Liver (tissue), 9 donors: ENCODE data around the gene KIF22. TPM values are rescaled to one million over a fixed set of nuclear protein-coding genes. Genes with fewer than 3 reads are reported as not detected.

ENCODE experiments used
- DNase-seq: peaks from one replicate; pipeline ENCODE4 v3.0.0-alpha.2; 2017; ENCODE audit warnings: low spot score
- H3K27ac ChIP-seq, 2 donors: one replicate each; pipeline ENCODE4 v1.7.0; 2013; ENCODE audit warnings: inconsistent platforms in 2 of 2, low read length in 2 of 2, control low read depth in 1 of 2, low read depth in 1 of 2, mild to moderate bottlenecking in 1 of 2
- H3K27me3 ChIP-seq, 4 donors: one replicate each; pipeline versions ENCODE4 v1.6.1 to v1.7.0; 2013; ENCODE audit warnings: low read length in 3 of 4, inconsistent platforms in 1 of 4, mild to moderate bottlenecking in 1 of 4, moderate library complexity in 1 of 4; ENCODE audit not compliant: control insufficient read depth in 4 of 4, insufficient read depth in 4 of 4
- H3K36me3 ChIP-seq, 4 donors: one replicate each; pipeline versions ENCODE4 v1.6.1 to v1.7.0; 2013; ENCODE audit warnings: low read length in 3 of 4, mild to moderate bottlenecking in 3 of 4, low read depth in 1 of 4, moderate library complexity in 1 of 4; ENCODE audit not compliant: control insufficient read depth in 4 of 4, insufficient read depth in 3 of 4
- H3K4me1 ChIP-seq, 4 donors: one replicate each; pipeline versions ENCODE4 v1.6.1 to v1.7.0; 2013; ENCODE audit warnings: low read length in 3 of 4, mild to moderate bottlenecking in 3 of 4, moderate library complexity in 1 of 4; ENCODE audit not compliant: control insufficient read depth in 4 of 4, insufficient read depth in 4 of 4
- H3K4me3 ChIP-seq, 3 donors: one replicate each; pipeline versions ENCODE4 v1.6.1 to v1.7.0; 2013; ENCODE audit warnings: low read length in 3 of 3, control low read depth in 1 of 3, low read depth in 1 of 3, mild to moderate bottlenecking in 1 of 3
- H3K9ac ChIP-seq, 2 donors: one replicate each; pipeline ENCODE4 v1.7.0; 2013; ENCODE audit warnings: low read length in 2 of 2, mild to moderate bottlenecking in 2 of 2, moderate library complexity in 2 of 2, control low read depth in 1 of 2, low read depth in 1 of 2
- H3K9me3 ChIP-seq, 4 donors: one replicate each; pipeline versions ENCODE4 v1.6.1 to v1.7.0; 2013; ENCODE audit warnings: low read length in 3 of 4; ENCODE audit not compliant: control insufficient read depth in 4 of 4
- CTCF ChIP-seq: fragments of 150-350 bp; IDR thresholded peaks from 2 replicates; pipeline ENCODE4 v1.5.1; 2017; ENCODE audit warnings: improper control_type of control experiment, low read depth, low read length; ENCODE audit not compliant: missing input control
- EGR1 ChIP-seq, 2 donors: IDR thresholded peaks; 2 replicates each; pipeline ENCODE4 v1.6.1; 2016 to 2018; ENCODE audit warnings: antibody characterized with exemption in 2 of 2, low read depth in 2 of 2
- FOXA1 ChIP-seq: IDR thresholded peaks from 2 replicates; pipeline ENCODE4 v1.6.1; 2016; ENCODE audit warnings: antibody characterized with exemption
- FOXA2 ChIP-seq: IDR thresholded peaks from 2 replicates; pipeline ENCODE4 v1.6.1; 2016; ENCODE audit warnings: antibody characterized with exemption
- GABPA ChIP-seq, 2 donors: IDR thresholded peaks in 1 of 2; conservative IDR thresholded peaks in 1 of 2; 2 replicates each; pipeline ENCODE4 v1.6.1; 2016; ENCODE audit warnings: antibody characterized with exemption in 2 of 2, mild to moderate bottlenecking in 1 of 2, moderate library complexity in 1 of 2
- HNF4A ChIP-seq, 2 donors: conservative IDR thresholded peaks; 2 replicates each; pipeline ENCODE4 v1.6.1; 2016; ENCODE audit warnings: antibody characterized with exemption in 2 of 2, mild to moderate bottlenecking in 2 of 2
- HNF4G ChIP-seq: IDR thresholded peaks from 2 replicates; pipeline ENCODE4 v1.6.1; 2016; ENCODE audit warnings: antibody characterized with exemption
- JUND ChIP-seq, 2 donors: IDR thresholded peaks; 2 replicates each; pipeline ENCODE4 v1.6.1; 2016; ENCODE audit warnings: antibody characterized with exemption in 2 of 2
- NR2F2 ChIP-seq: IDR thresholded peaks from 2 replicates; pipeline ENCODE4 v1.6.1; 2016; ENCODE audit warnings: antibody characterized with exemption
- RAD21 ChIP-seq, 2 donors: IDR thresholded peaks; 2 replicates each; pipeline ENCODE4 v1.6.1; 2016; ENCODE audit warnings: antibody characterized with exemption in 2 of 2, mild to moderate bottlenecking in 2 of 2
- REST ChIP-seq: IDR thresholded peaks from 2 replicates; pipeline ENCODE4 v1.6.1; 2016; ENCODE audit warnings: antibody characterized with exemption, mild to moderate bottlenecking
- RXRA ChIP-seq, 2 donors: IDR thresholded peaks; 2 replicates each; pipeline ENCODE4 v1.6.1; 2017 to 2018; ENCODE audit warnings: antibody characterized with exemption in 2 of 2, mild to moderate bottlenecking in 1 of 2
- SP1 ChIP-seq: IDR thresholded peaks from 2 replicates; pipeline ENCODE4 v1.6.1; 2018; ENCODE audit warnings: antibody characterized with exemption, mild to moderate bottlenecking
- TAF1 ChIP-seq: conservative IDR thresholded peaks from 2 replicates; pipeline ENCODE4 v1.6.1; 2016; ENCODE audit warnings: antibody characterized with exemption, mild to moderate bottlenecking
- YY1 ChIP-seq: IDR thresholded peaks from 2 replicates; pipeline ENCODE4 v1.6.1; 2016; ENCODE audit warnings: antibody characterized with exemption, mild to moderate bottlenecking
- ZBTB33 ChIP-seq: IDR thresholded peaks from 2 replicates; pipeline ENCODE4 v1.6.1; 2016; ENCODE audit warnings: antibody characterized with exemption
- WGBS: extraction: QIAGEN DNeasy Blood & Tissue Kit; methylation state at CpG from one replicate; pipeline ENCODE4 v1.1.7; 2013; 5-methylcytosine and 5-hydroxymethylcytosine counted together
- polyA plus RNA-seq, 2 donors: library from polyadenylated mRNA; stranded (reverse) in 1 of 2; unstranded in 1 of 2; fragments of 200-250 nt in 1 of 2; fragments of >200 nt in 1 of 2; fragmentation: Nextera tagmentation in 1 of 2; extraction: Ambion mirVana in 1 of 2; gene quantifications; one replicate each; pipeline versions ENCODE4 v1.2.1 to v1.2.3, GENCODE V29; 2013 to 2015
- total RNA-seq, 2 donors: library from RNA; depleted of rRNA; stranded (reverse); fragments of >200 nt; gene quantifications; one replicate each; pipeline ENCODE4 v1.2.3, GENCODE V29; 2014
- TF ChIP-seq, protein P1 (sequence below): IDR thresholded peaks from 2 replicates; pipeline ENCODE4 v1.6.1; 2016; ENCODE audit warnings: antibody characterized with exemption
- TF ChIP-seq, protein P2 (sequence below): IDR thresholded peaks from 2 replicates; pipeline ENCODE4 v1.6.1; 2016; ENCODE audit warnings: antibody characterized with exemption
- donor health status: healthy.
- donor health status: healthy.
- donor health status: healthy.
- donor health status: healthy.
- donor health status: healthy.

Gene KIF22
- 10 to 100 TPM; 15.0 to 80.1 TPM for total RNA-seq
- polyA plus RNA-seq: 10 to 100 TPM; 39.9 to 58.7 TPM

DNA sequence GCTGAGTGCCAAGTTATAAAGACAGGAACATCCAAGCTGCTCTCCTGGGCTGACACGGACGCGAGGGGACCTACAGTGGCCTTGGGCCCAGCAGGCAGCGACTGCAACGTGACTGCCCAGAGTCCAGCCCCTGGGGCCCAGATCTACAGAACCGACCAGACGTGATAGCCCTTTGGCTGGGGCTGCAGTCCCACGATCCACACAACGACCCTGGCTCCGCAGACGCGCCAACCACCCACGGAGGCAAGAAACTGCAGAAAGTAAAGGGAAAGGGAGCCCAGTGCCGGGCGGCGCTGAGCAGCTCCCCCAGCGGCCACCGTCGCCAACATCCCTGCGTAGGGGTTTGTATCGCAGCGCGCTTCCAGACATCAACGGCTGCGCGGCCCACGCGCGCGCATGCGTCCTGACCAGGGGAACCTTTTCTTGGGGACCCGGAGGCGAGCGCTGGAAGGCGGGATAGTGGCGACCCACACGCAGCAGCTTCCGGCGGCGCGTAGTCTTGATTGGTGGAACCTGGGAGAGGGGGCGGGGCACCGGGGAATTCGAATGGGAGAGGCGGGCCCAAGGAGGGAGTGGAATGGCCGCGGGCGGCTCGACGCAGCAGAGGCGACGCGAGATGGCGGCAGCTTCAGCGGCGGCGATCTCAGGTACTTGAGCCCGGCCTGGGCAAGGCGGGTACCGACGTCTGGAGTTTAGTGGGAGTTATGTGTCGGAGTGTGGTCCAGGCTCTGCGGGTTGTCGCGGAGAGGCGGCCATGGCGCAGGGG, at the start of gene KIF22:
Gene KIF22 (plus strand): TSS at position 569 of the 766 bp plus-strand sequence. CDS start 9 bp downstream, at position 578.
- WGBS: under 1% methylated on average over 67 of the region's 67 CpGs
- Histone ChIP-seq H3K4me1 (peaks cover 3 to 22% (median 12%) of the 10 kb centered on the region in 4 donors), H3K27ac (peak within 1 kb of the TSS; percentile 70 to 89), H3K36me3 (no peaks in the 10 kb centered on the region), H3K27me3 (no peaks in the 10 kb centered on the region), H3K9me3 (no peaks in the 10 kb centered on the region), H3K4me3 (peak within 1 kb of the TSS; percentile 68 to 91 (median 74)), H3K9ac (peak within 1 kb of the TSS; percentile 53 to 89)
- DNase-seq: peak; percentile 100
- peak; percentile 58 to 82 for TF ChIP-seq EGR1 (IDR thresholded peaks at IDR 0.05; ENCODE audit: low read depth in 2 of 2)
- TF ChIP-seq FOXA2: no peak
- peak; percentile 71 for TF ChIP-seq ZBTB33
- TF ChIP-seq TAF1: peak; percentile 85
- TF ChIP-seq REST: peak; percentile 85
- TF ChIP-seq, protein P1, sequence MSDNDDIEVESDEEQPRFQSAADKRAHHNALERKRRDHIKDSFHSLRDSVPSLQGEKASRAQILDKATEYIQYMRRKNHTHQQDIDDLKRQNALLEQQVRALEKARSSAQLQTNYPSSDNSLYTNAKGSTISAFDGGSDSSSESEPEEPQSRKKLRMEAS: peak; percentile 70
- TF ChIP-seq RAD21 (IDR thresholded peaks at IDR 0.05): peak; percentile 71 to 79
- no peak for TF ChIP-seq HNF4G
- TF ChIP-seq JUND (IDR thresholded peaks at IDR 0.05): peak in 1 of 2 donors; percentile 46
- TF ChIP-seq RXRA (IDR thresholded peaks at IDR 0.05): peak in 1 of 2 donors; percentile 48
- TF ChIP-seq, protein P2, sequence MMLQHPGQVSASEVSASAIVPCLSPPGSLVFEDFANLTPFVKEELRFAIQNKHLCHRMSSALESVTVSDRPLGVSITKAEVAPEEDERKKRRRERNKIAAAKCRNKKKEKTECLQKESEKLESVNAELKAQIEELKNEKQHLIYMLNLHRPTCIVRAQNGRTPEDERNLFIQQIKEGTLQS: no peak
- peak in 1 of 2 donors; percentile 36 for TF ChIP-seq HNF4A (conservative IDR thresholded peaks at IDR 0.05)
- peak; percentile 91 to 97 for TF ChIP-seq GABPA (IDR thresholded peaks at IDR 0.05 in 1 of 2, conservative IDR thresholded peaks at IDR 0.05 in 1 of 2)
- TF ChIP-seq YY1: peak; percentile 96
- TF ChIP-seq NR2F2: no peak
- TF ChIP-seq CTCF: peak; percentile 65
- peak; percentile 73 for TF ChIP-seq FOXA1
- peak; percentile 87 for TF ChIP-seq SP1
